Ovary (tissue), 9 donors: ENCODE results near the gene NNMT. TPM values are rescaled to one million over a fixed set of nuclear protein-coding genes. Genes with fewer than 3 reads are reported as not detected.

Experiments used
- DNase-seq, 5 donors: peaks; one replicate each; pipeline ENCODE4 v3.0.0-alpha.2; 2019 to 2020
- H3K27ac ChIP-seq, 2 donors: fragments of 200-600 bp; one replicate each; pipeline versions ENCODE4 v1.5.1 to v1.8.0; 2019 to 2022
- H3K27me3 ChIP-seq: fragments of 200-600 bp; one replicate; pipeline ENCODE4 v1.8.0; 2022
- H3K36me3 ChIP-seq: fragments of 200-600 bp; sonication (generic); one replicate; pipeline ENCODE4 v1.5.1; 2019
- H3K4me1 ChIP-seq: one replicate; pipeline ENCODE4 v1.8.1; 2013; ENCODE audit warnings: mild to moderate bottlenecking, moderate library complexity; ENCODE audit not compliant: insufficient read depth
- H3K4me3 ChIP-seq: fragments of 200-600 bp; sonication (generic); one replicate; pipeline ENCODE4 v1.5.1; 2017
- H3K9me3 ChIP-seq, 2 donors: fragments of 200-600 bp in 1 of 2; sonication (generic) in 1 of 2; one replicate each; pipeline versions ENCODE4 v1.5.1 to v1.8.1; 2013 to 2019; ENCODE audit warnings: mild to moderate bottlenecking in 1 of 2, moderate library complexity in 1 of 2
- CTCF ChIP-seq, 3 donors: fragments of 450-650 bp in 2 of 3; fragments of 200-600 bp in 1 of 3; IDR thresholded peaks; one replicate each; pipeline versions ENCODE4 v1.5.1 to v1.8.0; 2016 to 2022; ENCODE audit warnings: antibody characterized with exemption in 3 of 3, mild to moderate bottlenecking in 1 of 3
- EP300 ChIP-seq: sonication (generic); formaldehyde crosslinking; IDR thresholded peaks from one replicate; pipeline ENCODE4 v1.6.1; 2017; ENCODE audit warnings: antibody characterized with exemption
- POLR2A ChIP-seq: fragments of 450-650 bp; IDR thresholded peaks from one replicate; pipeline ENCODE4 v1.6.1; 2017; ENCODE audit warnings: antibody characterized with exemption, mild to moderate bottlenecking, moderate library complexity
- WGBS, 3 donors: extraction: QIAGEN DNeasy Blood & Tissue Kit in 1 of 3; methylation state at CpG; one replicate each; pipeline versions ENCODE4 v1.1.5 to v1.1.7; 2013 to 2017; 5-methylcytosine and 5-hydroxymethylcytosine counted together
- intact Hi-C, 4 donors: fragments of 100-400 bp; cut with DNase I; formaldehyde crosslinking; loops; one replicate each; pipeline versions ENCODE4 v1.11.0 to v1.15.1; 2022 to 2023
- polyA plus RNA-seq, 2 donors: library from polyadenylated mRNA; stranded (reverse); fragments of 200-250 nt in 1 of 2; fragments of 350-450 nt in 1 of 2; fragmentation: Illumina TruSeq in 1 of 2; extraction: RNeasy Lipid Tissue Mini Kit (QIAGEN cat#74804) in 1 of 2; gene quantifications; one replicate each; pipeline ENCODE4 v1.2.3, GENCODE V29; 2013 to 2014
- total RNA-seq, 7 donors: library from RNA; depleted of rRNA in 2 of 7; stranded (reverse); fragments of >200 nt in 2 of 7; fragmentation: NEBNext Ultra II Directional in 3 of 7; extraction: Animal tissue kit (Norgen Biotek cat#: 25700) in 3 of 7; gene quantifications; one replicate each; pipeline versions ENCODE4 v1.1.0 to v1.2.4, GENCODE V29; 2016 to 2023
- donor health status: DM: no; HTN: no; CAD: no; lungs with moderate emphysema.
- donor health status: DM: no; HTN: no; CAD: no.
- donor health status: Bipolar disorder and iron deficiency.
- donor health status: DM: yes; HTN: yes; CAD: no.
- donor health status: DM: no; HTN: no; CAD: no.
- donor health status: DM: yes; HTN: yes; CAD: no.

The NNMT gene
- total and polyA plus RNA-seq, 9 donors = 9.5 to 295 (median 129) TPM

- H3K9me3 ChIP-seq = no peaks in the 10 kb centered on the region
- intact Hi-C loops = no loop called here
- peak overlapping the region; percentile 36 for H3K4me3 ChIP-seq
- TF ChIP-seq EP300 = no peak
- TF ChIP-seq CTCF (IDR thresholded peaks at IDR 0.05) = no peak
- TF ChIP-seq POLR2A = no peak
- 82 to 84% (median 82%) methylated on average over 2 of the region's 2 CpGs for WGBS, 3 donors
- DNase-seq = no peak
- H3K27me3 ChIP-seq = no peaks in the 10 kb centered on the region
- no peaks in the 10 kb centered on the region for H3K36me3 ChIP-seq
- no peak overlapping the region for H3K27ac ChIP-seq
- H3K4me1 ChIP-seq = peaks cover 3% of the 10 kb centered on the region
These were observed 2.5 kb downstream of the NNMT start for GRCh38 chr11:114298710-114299109.

- Histone ChIP-seq H3K9me3 (no peaks in the 10 kb centered on the region), H3K4me3 (no peak overlapping the region), H3K27ac (no peak overlapping the region), H3K36me3 (no peaks in the 10 kb centered on the region), H3K27me3 (no peaks in the 10 kb centered on the region), H3K4me1 (no peaks in the 10 kb centered on the region)
- intact Hi-C loops = no loop called here
- DNase-seq = no peak
- 85 to 94% (median 89%) methylated on average over 4 of the region's 4 CpGs for WGBS, 3 donors
- TF ChIP-seq EP300 (no peak), CTCF (IDR thresholded peaks at IDR 0.05) (no peak), POLR2A (no peak)
These were observed 4.9 kb downstream of the NNMT start for GRCh38 chr11:114301088-114301487.

- no peak for TF ChIP-seq CTCF (IDR thresholded peaks at IDR 0.05)
- TF ChIP-seq POLR2A = no peak
- TF ChIP-seq EP300 = no peak
- no peaks in the 10 kb centered on the region for H3K4me1 ChIP-seq
- DNase-seq = no peak
- no peaks in the 10 kb centered on the region for H3K36me3 ChIP-seq
- H3K27ac ChIP-seq = no peak overlapping the region
- H3K9me3 ChIP-seq = no peaks in the 10 kb centered on the region
- H3K4me3 ChIP-seq = no peak overlapping the region
- intact Hi-C loops = no loop called here
- no peaks in the 10 kb centered on the region for H3K27me3 ChIP-seq
These were observed 5.7 kb downstream of the NNMT start for GRCh38 chr11:114301927-114302326.

GRCh38 chr11:114302663-114303062 lies 6.5 kb downstream of the NNMT start:
- no peak for TF ChIP-seq POLR2A
- no peak for TF ChIP-seq EP300
- no peak for TF ChIP-seq CTCF (IDR thresholded peaks at IDR 0.05)
- no peak for DNase-seq
- intact Hi-C loops = no loop called here
- WGBS, 3 donors = 25 to 37% (median 30%) methylated on average over 1 of the region's 1 CpG
- Histone ChIP-seq H3K4me3 (no peak overlapping the region), H3K27ac (no peak overlapping the region), H3K9me3 (no peaks in the 10 kb centered on the region), H3K4me1 (no peaks in the 10 kb centered on the region), H3K27me3 (no peaks in the 10 kb centered on the region), H3K36me3 (no peaks in the 10 kb centered on the region)

GRCh38 chr11:114304065-114304464 lies 7.9 kb downstream of the NNMT start:
- Histone ChIP-seq H3K9me3 (no peaks in the 10 kb centered on the region), H3K27me3 (no peaks in the 10 kb centered on the region), H3K36me3 (no peaks in the 10 kb centered on the region), H3K4me1 (no peaks in the 10 kb centered on the region), H3K27ac (no peak overlapping the region), H3K4me3 (no peak overlapping the region)
- no peak for DNase-seq
- TF ChIP-seq POLR2A (no peak), EP300 (no peak), CTCF (IDR thresholded peaks at IDR 0.05) (no peak)
- 83 to 88% (median 86%) methylated on average over 1 of the region's 1 CpG for WGBS, 3 donors
- intact Hi-C loops = no loop called here
